ENCODE data around the gene TRIM14.

TRIM14 gene

DNA sequence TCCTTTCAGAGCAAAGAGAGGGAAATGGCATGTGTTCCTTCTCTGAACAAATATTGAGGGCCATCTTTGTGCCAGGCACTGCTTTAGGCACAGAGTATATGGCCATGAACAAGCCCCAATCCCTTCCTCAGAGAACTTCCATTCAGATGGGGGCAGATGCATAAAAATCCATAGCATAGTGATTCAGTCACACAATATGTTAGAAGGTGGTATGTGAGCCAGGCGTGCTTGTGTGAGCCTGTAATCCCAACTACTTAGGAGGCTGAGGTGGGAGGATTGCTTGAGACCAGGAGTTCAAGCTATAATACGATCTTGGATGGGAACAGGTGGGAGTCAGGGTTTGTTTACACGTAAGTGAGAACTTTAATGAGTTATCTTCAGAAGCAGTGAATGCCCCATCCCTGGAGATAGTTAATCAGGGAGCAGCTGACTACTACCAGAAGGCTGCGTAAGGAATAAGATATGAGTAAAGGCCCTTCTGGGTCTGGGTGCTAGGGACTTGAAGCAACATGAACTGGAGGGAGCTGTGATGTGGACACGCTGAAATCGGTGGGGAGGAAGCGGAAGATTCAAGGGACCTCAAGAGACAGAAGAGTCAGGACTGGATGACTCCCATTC lies 35.3 kb downstream of the TRIM14 start:
- H2AFZ ChIP-seq (ENCODE audit: low read depth): no peak overlapping the region
- H3K27me3 ChIP-seq (ENCODE audit: insufficient read depth, low read depth): no peaks in the 10 kb centered on the region
- no peak overlapping the region for H3K9ac ChIP-seq
- no peaks in the 10 kb centered on the region; the same call in 1 of the 2 replicates for H3K36me3 ChIP-seq (ENCODE audit: insufficient read depth)
- no peak overlapping the region for H3K4me2 ChIP-seq
- H3K79me2 ChIP-seq (ENCODE audit: insufficient read depth, low read depth): no peaks in the 10 kb centered on the region
- no peak overlapping the region; the same call in 1 of the 2 replicates for H3K27ac ChIP-seq
- H4K20me1 ChIP-seq (ENCODE audit: insufficient read depth): no peaks in the 10 kb centered on the region
- H3K4me1 ChIP-seq (ENCODE audit: low read depth, poor library complexity, severe bottlenecking): peaks cover 23% of the 10 kb centered on the region
- H3K4me3 ChIP-seq (IDR thresholded peaks at IDR 0.05; ENCODE audit: insufficient read depth, low read depth, low read length): no peak overlapping the region
- TF ChIP-seq, protein P1, sequence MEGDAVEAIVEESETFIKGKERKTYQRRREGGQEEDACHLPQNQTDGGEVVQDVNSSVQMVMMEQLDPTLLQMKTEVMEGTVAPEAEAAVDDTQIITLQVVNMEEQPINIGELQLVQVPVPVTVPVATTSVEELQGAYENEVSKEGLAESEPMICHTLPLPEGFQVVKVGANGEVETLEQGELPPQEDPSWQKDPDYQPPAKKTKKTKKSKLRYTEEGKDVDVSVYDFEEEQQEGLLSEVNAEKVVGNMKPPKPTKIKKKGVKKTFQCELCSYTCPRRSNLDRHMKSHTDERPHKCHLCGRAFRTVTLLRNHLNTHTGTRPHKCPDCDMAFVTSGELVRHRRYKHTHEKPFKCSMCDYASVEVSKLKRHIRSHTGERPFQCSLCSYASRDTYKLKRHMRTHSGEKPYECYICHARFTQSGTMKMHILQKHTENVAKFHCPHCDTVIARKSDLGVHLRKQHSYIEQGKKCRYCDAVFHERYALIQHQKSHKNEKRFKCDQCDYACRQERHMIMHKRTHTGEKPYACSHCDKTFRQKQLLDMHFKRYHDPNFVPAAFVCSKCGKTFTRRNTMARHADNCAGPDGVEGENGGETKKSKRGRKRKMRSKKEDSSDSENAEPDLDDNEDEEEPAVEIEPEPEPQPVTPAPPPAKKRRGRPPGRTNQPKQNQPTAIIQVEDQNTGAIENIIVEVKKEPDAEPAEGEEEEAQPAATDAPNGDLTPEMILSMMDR (conservative IDR thresholded peaks at IDR 0.05; ENCODE audit: low read depth, low read length): no peak

DNA sequence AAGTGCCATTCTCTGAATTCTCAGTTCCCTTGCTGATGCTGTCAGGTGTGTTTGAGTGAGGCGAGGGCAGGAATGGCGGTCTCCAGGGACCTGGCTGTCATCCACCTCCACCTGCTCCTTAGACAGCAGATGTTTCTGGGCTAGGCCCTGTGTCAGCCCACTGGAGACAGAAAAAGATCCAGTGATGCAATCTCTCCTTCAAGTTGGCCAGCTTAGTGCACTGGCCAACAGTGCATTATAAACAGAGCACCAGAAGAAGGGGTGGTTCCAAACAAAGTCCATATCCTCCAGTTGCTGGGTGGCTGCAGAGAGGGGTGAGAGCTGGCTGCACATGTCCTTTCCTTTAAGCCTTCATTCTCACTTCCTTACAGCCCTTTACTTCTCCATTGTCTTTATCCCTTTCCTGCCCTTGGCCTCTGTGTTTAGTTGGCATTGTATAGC lies 35.9 kb downstream of the TRIM14 start:
- no peak overlapping the region; the same call in 1 of the 2 replicates for H3K27ac ChIP-seq
- TF ChIP-seq, protein P1 (conservative IDR thresholded peaks at IDR 0.05; ENCODE audit: low read depth, low read length): no peak
- H3K4me2 ChIP-seq: no peak overlapping the region
- H3K36me3 ChIP-seq (ENCODE audit: insufficient read depth): no peaks in the 10 kb centered on the region; the same call in 1 of the 2 replicates
- no peak overlapping the region for H3K9ac ChIP-seq
- H3K4me1 ChIP-seq (ENCODE audit: low read depth, poor library complexity, severe bottlenecking): peaks cover 23% of the 10 kb centered on the region
- no peaks in the 10 kb centered on the region for H3K79me2 ChIP-seq (ENCODE audit: insufficient read depth, low read depth)
- no peak overlapping the region for H2AFZ ChIP-seq (ENCODE audit: low read depth)
- no peak overlapping the region for H3K4me3 ChIP-seq (IDR thresholded peaks at IDR 0.05; ENCODE audit: insufficient read depth, low read depth, low read length)
- H3K27me3 ChIP-seq (ENCODE audit: insufficient read depth, low read depth): no peaks in the 10 kb centered on the region
- H4K20me1 ChIP-seq (ENCODE audit: insufficient read depth): no peaks in the 10 kb centered on the region

DNA sequence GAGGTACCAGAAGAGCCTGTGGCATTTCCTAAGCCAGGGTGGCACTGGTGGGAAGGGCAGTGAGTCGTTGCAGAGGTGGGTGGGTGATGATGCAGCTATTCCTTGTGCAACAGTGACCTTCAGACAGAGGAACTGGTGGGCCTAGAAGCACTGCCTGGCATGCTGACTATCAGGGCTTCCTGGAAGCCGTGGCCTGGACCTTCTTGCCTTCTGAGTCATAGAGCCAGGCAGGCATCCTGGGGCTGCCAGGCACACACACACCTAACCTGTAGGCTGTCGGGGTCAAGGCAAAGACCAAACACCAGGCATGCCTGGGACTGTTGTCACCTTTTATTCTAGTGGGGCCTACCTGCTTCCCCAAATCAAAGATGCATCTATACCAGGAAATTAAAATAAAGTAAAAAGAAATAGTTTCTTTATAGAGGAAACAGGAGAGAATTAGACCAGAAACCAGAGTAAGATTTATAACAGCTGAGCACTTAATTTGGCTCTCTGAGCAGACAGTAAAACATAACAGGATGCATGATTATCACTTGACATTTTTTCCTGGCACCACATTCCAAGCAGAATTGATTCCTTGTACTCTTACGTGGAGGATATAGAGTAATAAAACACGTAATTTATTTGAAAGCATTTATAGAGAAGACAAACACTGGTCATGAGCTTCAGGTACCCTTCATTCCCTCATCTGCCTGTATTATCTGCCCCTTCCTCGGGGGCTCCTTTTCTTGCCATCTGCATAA lies 37.4 kb downstream of the TRIM14 start:
- no peaks in the 10 kb centered on the region; the same call in 1 of the 2 replicates for H3K36me3 ChIP-seq (ENCODE audit: insufficient read depth)
- no peaks in the 10 kb centered on the region for H4K20me1 ChIP-seq (ENCODE audit: insufficient read depth)
- no peaks in the 10 kb centered on the region for H3K79me2 ChIP-seq (ENCODE audit: insufficient read depth, low read depth)
- peaks cover 23% of the 10 kb centered on the region for H3K4me1 ChIP-seq (ENCODE audit: low read depth, poor library complexity, severe bottlenecking)
- H3K4me2 ChIP-seq: no peak overlapping the region
- H2AFZ ChIP-seq (ENCODE audit: low read depth): no peak overlapping the region
- no peak overlapping the region for H3K9ac ChIP-seq
- TF ChIP-seq, protein P1 (conservative IDR thresholded peaks at IDR 0.05; ENCODE audit: low read depth, low read length): no peak
- no peak overlapping the region for H3K27ac ChIP-seq
- H3K27me3 ChIP-seq (ENCODE audit: insufficient read depth, low read depth): no peaks in the 10 kb centered on the region
- H3K4me3 ChIP-seq (IDR thresholded peaks at IDR 0.05; ENCODE audit: insufficient read depth, low read depth, low read length): no peak overlapping the region

DNA sequence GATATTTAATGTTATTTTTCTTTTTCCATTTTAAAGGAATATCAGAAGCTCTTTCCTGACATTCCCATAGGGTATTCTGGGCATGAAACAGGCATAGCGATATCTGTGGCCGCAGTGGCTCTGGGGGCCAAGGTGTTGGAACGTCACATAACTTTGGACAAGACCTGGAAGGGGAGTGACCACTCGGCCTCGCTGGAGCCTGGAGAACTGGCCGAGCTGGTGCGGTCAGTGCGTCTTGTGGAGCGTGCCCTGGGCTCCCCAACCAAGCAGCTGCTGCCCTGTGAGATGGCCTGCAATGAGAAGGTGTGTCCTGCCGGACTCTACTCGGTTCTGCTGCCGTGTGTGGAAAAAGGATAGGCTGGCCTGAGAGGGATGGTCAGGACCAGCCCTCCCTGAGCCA lies 38.2 kb downstream of the TRIM14 start:
- Histone ChIP-seq H4K20me1 (ENCODE audit: insufficient read depth) (no peaks in the 10 kb centered on the region), H3K27ac (no peak overlapping the region), H3K27me3 (ENCODE audit: insufficient read depth, low read depth) (no peaks in the 10 kb centered on the region), H3K4me2 (no peak overlapping the region), H2AFZ (ENCODE audit: low read depth) (no peak overlapping the region), H3K4me1 (ENCODE audit: low read depth, poor library complexity, severe bottlenecking) (peaks cover 16% of the 10 kb centered on the region), H3K9ac (no peak overlapping the region), H3K36me3 (ENCODE audit: insufficient read depth) (no peaks in the 10 kb centered on the region; the same call in 1 of the 2 replicates), H3K79me2 (ENCODE audit: insufficient read depth, low read depth) (no peaks in the 10 kb centered on the region; the same call in 1 of the 2 replicates), H3K4me3 (IDR thresholded peaks at IDR 0.05; ENCODE audit: insufficient read depth, low read depth, low read length) (no peak overlapping the region)
- TF ChIP-seq, protein P1 (conservative IDR thresholded peaks at IDR 0.05; ENCODE audit: low read depth, low read length): no peak
